ENCODE data around the gene TOMT. TPM values are rescaled to one million over a fixed set of nuclear protein-coding genes. Genes with fewer than 3 reads are reported as not detected.
A peak's percentile ranks its signal among the peaks of the same experiment; 100 is the strongest.

Gene TOMT
- total RNA-seq, 1 donor from 2014 or later, result not detected

- Histone ChIP-seq H3K9ac (ENCODE audit: low read length) (peak overlapping the region; percentile 92), H3K4me3 (ENCODE audit: insufficient read depth, low read depth, low read length) (peak overlapping the region; percentile 95), H3K27ac (ENCODE audit: low read depth, low read length) (peak overlapping the region; percentile 94), H3K9me3 (ENCODE audit: insufficient read depth, low read depth, low read length) (no peaks in the 10 kb centered on the region), H3K79me2 (ENCODE audit: insufficient read depth, low read length) (peaks cover 48% of the 10 kb centered on the region), H4K20me1 (ENCODE audit: insufficient read depth, low read length) (no peaks in the 10 kb centered on the region), H3K36me3 (ENCODE audit: insufficient read depth, low read length) (peaks cover 4% of the 10 kb centered on the region), H3K27me3 (ENCODE audit: insufficient read depth, low read length) (no peaks in the 10 kb centered on the region), H2AFZ (ENCODE audit: low read depth, low read length) (peak overlapping the region; percentile 58), H3K4me1 (ENCODE audit: insufficient read depth, low read length) (peaks cover 24% of the 10 kb centered on the region), H3K4me2 (ENCODE audit: low read length) (peak overlapping the region; percentile 98)
- TF ChIP-seq CTCF (IDR thresholded peaks at IDR 0.05; ENCODE audit: insufficient read depth, low read depth, low read length), result no peak
- DNase-seq (ENCODE audit: low read depth) (no peak), FAIRE-seq (no peak)
- peaks cover 2% of the 10 kb centered on the region for H3K9me3 Mint-ChIP-seq (ENCODE audit: unreplicated experiment)
- H3K36me3 Mint-ChIP-seq (ENCODE audit: low read depth, unreplicated experiment), result peaks cover 34% of the 10 kb centered on the region
- H3K4me1 Mint-ChIP-seq (ENCODE audit: low read depth, unreplicated experiment), result peaks cover 26% of the 10 kb centered on the region
- no peaks in the 10 kb centered on the region for H3K27me3 Mint-ChIP-seq (ENCODE audit: low read depth, unreplicated experiment)
- peak overlapping the region; percentile 56 for H3K27ac Mint-ChIP-seq (ENCODE audit: unreplicated experiment)
- peak overlapping the region; percentile 92 for H3K4me3 Mint-ChIP-seq (ENCODE audit: unreplicated experiment)
Observed at GRCh38 chr11:72102631-72102945, 3.1 kb upstream of the TOMT start.

GRCh38 chr11:72102946-72103753 lies 2.6 kb upstream of the TOMT start, which contains the start of gene LAMTOR1:
Gene LAMTOR1 (minus strand): TSS chr11:72103297. CDS start chr11:72103224, 73 bp downstream.
- Histone ChIP-seq H3K9ac (ENCODE audit: low read length) (peak within 1 kb of the TSS; percentile 92), H3K27me3 (ENCODE audit: insufficient read depth, low read length) (no peaks in the 10 kb centered on the region), H3K79me2 (ENCODE audit: insufficient read depth, low read length) (peaks cover 48% of the 10 kb centered on the region), H3K4me2 (ENCODE audit: low read length) (peak within 1 kb of the TSS; percentile 98), H3K9me3 (ENCODE audit: insufficient read depth, low read depth, low read length) (no peaks in the 10 kb centered on the region), H4K20me1 (ENCODE audit: insufficient read depth, low read length) (no peaks in the 10 kb centered on the region), H3K27ac (ENCODE audit: low read depth, low read length) (peak within 1 kb of the TSS; percentile 94), H2AFZ (ENCODE audit: low read depth, low read length) (peak within 1 kb of the TSS; percentile 76), H3K4me3 (ENCODE audit: insufficient read depth, low read depth, low read length) (peak within 1 kb of the TSS; percentile 95), H3K36me3 (ENCODE audit: insufficient read depth, low read length) (peaks cover under 1% of the 10 kb centered on the region), H3K4me1 (ENCODE audit: insufficient read depth, low read length) (peaks cover 24% of the 10 kb centered on the region)
- no peaks in the 10 kb centered on the region for H3K27me3 Mint-ChIP-seq (ENCODE audit: low read depth, unreplicated experiment)
- peak within 1 kb of the TSS; percentile 86 for H3K27ac Mint-ChIP-seq (ENCODE audit: unreplicated experiment)
- peaks cover 2% of the 10 kb centered on the region for H3K9me3 Mint-ChIP-seq (ENCODE audit: unreplicated experiment)
- peaks cover 26% of the 10 kb centered on the region for H3K4me1 Mint-ChIP-seq (ENCODE audit: low read depth, unreplicated experiment)
- FAIRE-seq, result peak; percentile 34
- H3K36me3 Mint-ChIP-seq (ENCODE audit: low read depth, unreplicated experiment), result peaks cover 29% of the 10 kb centered on the region
- peak; percentile 96 for DNase-seq (ENCODE audit: low read depth)
- no peak for TF ChIP-seq EZH2 (IDR thresholded peaks at IDR 0.05; ENCODE audit: insufficient read depth, low read length)
- peak; percentile 42 for TF ChIP-seq CTCF (IDR thresholded peaks at IDR 0.05; ENCODE audit: insufficient read depth, low read depth, low read length)
- H3K4me3 Mint-ChIP-seq (ENCODE audit: unreplicated experiment), result peak within 1 kb of the TSS; percentile 92

GRCh38 chr11:72103754-72104167 lies 2.0 kb upstream of the TOMT start:
- TF ChIP-seq CTCF (IDR thresholded peaks at IDR 0.05; ENCODE audit: insufficient read depth, low read depth, low read length), result no peak
- no peak for TF ChIP-seq EZH2 (IDR thresholded peaks at IDR 0.05; ENCODE audit: insufficient read depth, low read length)
- no peak for FAIRE-seq
- H3K9ac ChIP-seq (ENCODE audit: low read length), result peak overlapping the region; percentile 47

More at GRCh38 chr11:72103754-72104167, 2.0 kb upstream of the TOMT start:
- H4K20me1 ChIP-seq (ENCODE audit: insufficient read depth, low read length), result no peaks in the 10 kb centered on the region
- no peaks in the 10 kb centered on the region for H3K27me3 ChIP-seq (ENCODE audit: insufficient read depth, low read length)
- Mint-ChIP-seq H3K4me3 (ENCODE audit: unreplicated experiment) (peak overlapping the region; percentile 92), H3K27me3 (ENCODE audit: low read depth, unreplicated experiment) (no peaks in the 10 kb centered on the region), H3K9me3 (ENCODE audit: unreplicated experiment) (peaks cover 2% of the 10 kb centered on the region), H3K4me1 (ENCODE audit: low read depth, unreplicated experiment) (peaks cover 26% of the 10 kb centered on the region), H3K36me3 (ENCODE audit: low read depth, unreplicated experiment) (peaks cover 26% of the 10 kb centered on the region), H3K27ac (ENCODE audit: unreplicated experiment) (peak overlapping the region; percentile 86)
- no peaks in the 10 kb centered on the region for H3K36me3 ChIP-seq (ENCODE audit: insufficient read depth, low read length)
- peaks cover 24% of the 10 kb centered on the region for H3K4me1 ChIP-seq (ENCODE audit: insufficient read depth, low read length)
- no peaks in the 10 kb centered on the region for H3K9me3 ChIP-seq (ENCODE audit: insufficient read depth, low read depth, low read length)
- H2AFZ ChIP-seq (ENCODE audit: low read depth, low read length), result peak overlapping the region; percentile 76
- H3K4me2 ChIP-seq (ENCODE audit: low read length), result peak overlapping the region; percentile 75
- peak overlapping the region; percentile 70 for H3K27ac ChIP-seq (ENCODE audit: low read depth, low read length)
- H3K4me3 ChIP-seq (ENCODE audit: insufficient read depth, low read depth, low read length), result peak overlapping the region; percentile 22
- peaks cover 43% of the 10 kb centered on the region for H3K79me2 ChIP-seq (ENCODE audit: insufficient read depth, low read length)
- no peak for DNase-seq (ENCODE audit: low read depth)

All from astrocyte (in vitro differentiated cells and primary cell).